Caki2 (cell line): Measurements from ENCODE around the gene DMRTC2. TPM values are rescaled to one million over a fixed set of nuclear protein-coding genes. Genes with fewer than 3 reads are reported as not detected.
A peak's percentile ranks its signal among the peaks of the same experiment; 100 is the strongest.
"Not testable (repeated sequence)": the region's sequence is repeated elsewhere in the genome, so short reads cannot be mapped to it uniquely, and the experiment has no call there.

Source experiments
- DNase-seq: peaks from one replicate; pipeline ENCODE4 v3.0.0-alpha.2; 2015; ENCODE audit warnings: low read depth
- in situ Hi-C: cut with HindIII; loops from 2 replicates; pipeline ENCODE4 v1.10.0; 2016; ENCODE audit warnings: low sequenced_read_pairs, low pct_unique_long_range_greater_than_20kb, mixed read lengths
- total RNA-seq: library from RNA; depleted of rRNA; stranded (reverse); fragments of >200 nt; shearing (Covaris generic); gene quantifications from 2 replicates; pipeline ENCODE4 v1.2.3, GENCODE V29; 2014; ENCODE audit warnings: low replicate concordance

DMRTC2 gene
- total RNA-seq, 1 experiment from 2014 or later: not detected

DNA sequence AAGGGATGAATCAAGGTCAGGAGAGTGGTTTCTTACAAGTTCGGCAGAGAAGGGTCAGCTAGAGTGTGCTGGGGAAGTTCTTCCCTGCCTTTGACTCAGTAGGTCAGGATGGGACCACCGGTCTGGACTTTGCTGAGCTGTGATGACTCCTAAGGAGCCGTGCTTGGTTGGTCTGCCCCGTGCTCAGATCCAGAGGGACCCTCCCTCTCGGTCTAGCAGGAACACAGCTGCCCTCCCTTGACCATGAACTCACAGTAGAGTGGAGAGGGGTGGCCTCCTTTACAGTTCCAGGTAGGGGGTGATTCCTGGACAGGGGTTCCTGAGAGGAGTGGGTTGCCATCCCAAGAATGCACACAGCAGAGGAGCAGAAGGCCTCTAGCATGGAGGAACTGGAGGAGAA is 19.5 kb downstream of the DMRTC2 start:
- no peak for DNase-seq
- in situ Hi-C loops: no loop called here

DNA sequence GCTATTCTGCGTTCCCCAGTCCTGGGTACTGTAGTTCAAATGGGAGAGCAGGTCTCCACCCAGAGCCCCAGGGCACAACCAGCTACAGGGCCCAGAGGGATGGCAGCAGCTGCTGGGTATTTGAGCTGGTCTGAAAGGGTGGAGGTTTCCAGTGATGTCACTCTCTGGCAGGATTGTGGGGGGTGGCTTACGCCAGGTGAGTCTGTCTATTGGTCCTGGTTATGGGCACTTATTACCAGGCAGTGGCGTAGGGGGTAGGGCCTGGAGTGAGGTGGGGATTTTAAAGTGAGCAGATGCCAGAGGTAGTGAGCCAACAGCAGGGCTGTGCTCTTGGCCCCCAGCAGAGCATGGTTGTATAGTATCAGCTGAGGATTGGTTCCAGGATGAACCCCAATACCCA is 21.4 kb downstream of the DMRTC2 start:
- in situ Hi-C loops: no loop called here
- DNase-seq: no peak

DNA sequence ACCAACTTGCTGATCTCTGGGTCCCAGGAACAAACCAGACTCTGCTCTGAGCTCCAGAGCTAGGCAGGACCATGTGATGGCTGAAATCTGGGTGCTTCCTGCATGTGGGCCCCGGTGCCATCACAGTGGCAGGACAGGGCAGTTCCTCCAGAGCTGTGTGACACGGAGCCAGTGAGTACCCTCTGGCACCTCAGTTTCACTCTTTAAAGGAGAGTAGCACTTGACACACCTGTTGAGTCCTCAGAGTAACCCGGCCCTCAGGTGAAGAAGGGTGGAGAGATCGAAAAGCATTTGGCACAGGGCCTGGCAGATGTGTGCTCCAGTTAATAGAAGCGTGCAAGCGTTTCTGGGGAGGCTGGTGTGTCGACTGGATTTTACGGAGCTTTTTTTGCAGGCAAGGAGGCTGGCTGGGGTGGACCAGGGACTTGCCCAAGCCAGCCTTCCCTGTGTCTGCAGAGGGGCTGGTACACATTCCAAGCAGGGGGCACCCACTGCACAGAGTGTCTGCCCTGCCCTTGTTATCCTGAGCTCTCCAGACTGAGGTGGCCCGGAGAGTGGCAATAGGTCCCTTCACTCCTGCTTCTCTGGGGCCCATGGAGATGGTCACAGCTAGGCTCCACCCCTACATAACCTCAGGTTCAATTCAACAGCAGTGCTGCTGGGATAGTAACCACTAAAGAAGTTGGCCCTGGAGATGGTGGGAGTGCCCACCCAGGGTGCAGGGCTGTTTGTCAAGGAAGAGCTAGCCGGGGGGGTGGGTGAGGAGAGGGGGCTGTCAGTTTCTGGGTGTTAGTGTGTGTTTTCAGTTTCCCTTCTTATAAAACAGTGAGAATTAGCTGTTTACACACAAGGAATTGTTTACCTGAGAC is 23.5 kb downstream of the DMRTC2 start:
- in situ Hi-C loops: no loop called here
- no peak for DNase-seq

DNA sequence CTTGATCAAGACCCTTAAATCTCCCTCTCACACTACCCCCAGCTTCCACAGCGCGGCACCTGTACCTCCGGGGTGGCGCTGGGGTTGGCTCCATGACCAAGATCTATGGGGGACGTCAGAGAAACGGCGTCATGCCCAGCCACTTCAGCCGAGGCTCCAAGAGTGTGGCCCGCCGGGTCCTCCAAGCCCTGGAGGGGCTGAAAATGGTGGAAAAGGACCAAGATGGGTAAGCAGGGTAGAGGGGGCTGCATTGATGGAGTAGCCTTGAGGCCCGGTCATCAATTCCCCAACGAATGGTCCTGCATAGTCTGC is 24.1 kb downstream of the DMRTC2 start:
- no peak for DNase-seq
- in situ Hi-C loops: no loop called here

DNA sequence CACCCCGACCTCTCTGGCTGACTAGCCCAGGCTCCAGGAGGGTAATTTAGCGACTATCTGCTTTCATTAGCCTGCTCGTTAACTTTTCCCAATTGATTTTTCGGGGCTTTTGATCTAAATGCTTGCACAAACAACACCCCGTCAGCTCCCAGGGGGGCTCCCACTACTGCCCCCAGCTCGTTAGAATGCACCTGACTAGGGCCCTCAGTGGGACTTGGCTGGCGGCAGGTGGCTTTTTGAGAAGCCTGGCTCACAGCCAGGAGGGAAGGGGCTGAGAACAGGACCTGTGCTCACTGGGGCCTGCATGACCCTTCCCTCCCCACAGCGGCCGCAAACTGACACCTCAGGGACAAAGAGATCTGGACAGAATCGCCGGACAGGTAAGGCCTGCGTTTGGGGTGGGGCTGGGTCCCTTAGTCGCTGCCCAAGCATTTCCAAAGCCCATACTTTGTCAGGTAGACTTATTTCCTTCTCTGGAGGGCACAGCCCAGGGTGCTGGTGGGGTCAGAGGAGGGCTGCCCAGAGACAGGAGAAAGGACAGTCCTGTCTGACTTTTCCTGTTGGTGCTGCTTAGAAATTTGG is 24.6 kb downstream of the DMRTC2 start:
- no peak for DNase-seq
- in situ Hi-C loops: no loop called here

DNA sequence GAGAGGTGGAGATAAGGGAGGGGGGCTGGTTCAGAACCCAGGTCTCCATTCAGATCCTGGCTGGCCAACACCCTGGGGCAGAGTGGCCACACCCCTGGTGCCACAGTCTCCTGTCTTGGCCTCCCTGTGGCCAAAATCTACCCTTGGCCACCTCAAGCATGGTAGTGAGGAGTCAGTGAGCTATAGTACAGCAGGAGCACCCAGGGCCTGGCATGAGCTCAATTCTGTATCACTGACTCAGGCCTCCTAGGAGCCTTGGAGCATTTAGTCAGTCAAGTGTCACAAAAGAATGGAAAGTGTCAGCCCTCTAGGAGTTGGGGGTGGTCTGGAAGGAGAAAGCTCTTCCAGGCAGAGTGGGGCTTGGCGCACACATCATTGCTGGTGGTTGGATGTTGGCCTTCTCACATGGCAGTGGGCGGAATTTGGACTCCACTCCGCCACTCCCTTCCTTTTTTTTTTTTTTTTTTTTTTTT is 25.6 kb downstream of the DMRTC2 start:
- in situ Hi-C loops: no loop called here

DNA sequence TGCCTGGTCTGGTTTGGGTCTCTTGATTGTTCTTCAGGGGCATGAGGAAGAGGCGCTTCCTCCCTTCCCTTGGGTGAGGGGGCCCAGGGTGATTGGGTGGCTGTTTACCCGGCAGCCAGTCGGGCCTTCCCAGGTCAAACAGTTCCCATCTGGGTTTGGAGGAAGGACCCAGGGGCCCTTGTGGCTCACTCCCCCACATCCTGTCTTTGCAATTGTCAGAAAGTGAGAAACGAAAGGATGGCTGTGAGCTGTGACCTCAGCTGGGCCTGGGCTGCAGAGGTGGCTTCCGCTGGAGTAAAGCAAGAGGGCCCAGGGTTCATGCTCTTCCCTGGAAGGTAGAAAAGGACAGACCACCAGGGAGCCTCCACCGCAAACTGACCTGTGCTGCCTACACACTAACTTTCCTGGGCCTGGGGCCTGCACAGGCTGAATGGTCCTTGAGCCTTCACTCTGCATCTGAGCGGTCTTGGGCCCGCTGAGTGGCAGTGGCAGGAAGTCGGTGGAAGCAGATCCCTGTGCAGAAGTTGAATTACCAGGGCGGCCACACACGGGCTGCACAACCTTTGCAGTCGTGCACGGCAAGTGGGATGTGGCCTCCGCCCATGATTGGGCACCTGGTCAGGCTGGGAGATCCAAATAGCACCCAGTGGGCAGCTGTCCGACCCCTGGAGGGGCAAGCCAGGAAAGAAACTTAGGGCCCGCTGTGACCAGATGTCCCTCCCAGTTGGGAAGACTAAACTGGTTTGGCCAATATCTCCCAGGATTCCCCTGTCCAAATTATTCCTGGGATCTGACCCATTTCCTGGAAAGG is 26.9 kb downstream of the DMRTC2 start:
- in situ Hi-C loops: no loop called here
- peak; percentile 35 for DNase-seq

More for the DNA sequence above, 25.6 kb downstream of the DMRTC2 start:
- DNase-seq: peak; percentile 91

DNA sequence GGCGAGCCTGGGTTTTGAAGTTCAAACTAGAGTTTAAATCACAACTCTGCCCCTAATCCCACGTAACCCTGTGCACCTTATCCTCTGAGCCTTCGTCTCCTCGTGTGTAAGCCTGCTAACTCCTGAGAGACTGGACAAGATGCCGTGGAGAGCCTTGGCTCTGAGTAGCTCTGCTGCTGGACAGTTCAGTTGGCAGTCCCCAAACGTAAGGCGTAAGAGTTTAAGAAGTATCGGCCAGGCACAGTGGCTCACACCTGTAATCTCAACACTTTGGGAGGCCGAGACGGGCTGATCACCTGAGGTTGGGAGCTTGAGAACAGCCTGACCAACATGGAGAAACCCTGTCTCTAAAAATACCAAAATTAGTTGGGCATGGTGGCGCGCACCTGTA is 27.5 kb downstream of the DMRTC2 start:
- in situ Hi-C loops: no loop called here
- peak; percentile 22 for DNase-seq

DNA sequence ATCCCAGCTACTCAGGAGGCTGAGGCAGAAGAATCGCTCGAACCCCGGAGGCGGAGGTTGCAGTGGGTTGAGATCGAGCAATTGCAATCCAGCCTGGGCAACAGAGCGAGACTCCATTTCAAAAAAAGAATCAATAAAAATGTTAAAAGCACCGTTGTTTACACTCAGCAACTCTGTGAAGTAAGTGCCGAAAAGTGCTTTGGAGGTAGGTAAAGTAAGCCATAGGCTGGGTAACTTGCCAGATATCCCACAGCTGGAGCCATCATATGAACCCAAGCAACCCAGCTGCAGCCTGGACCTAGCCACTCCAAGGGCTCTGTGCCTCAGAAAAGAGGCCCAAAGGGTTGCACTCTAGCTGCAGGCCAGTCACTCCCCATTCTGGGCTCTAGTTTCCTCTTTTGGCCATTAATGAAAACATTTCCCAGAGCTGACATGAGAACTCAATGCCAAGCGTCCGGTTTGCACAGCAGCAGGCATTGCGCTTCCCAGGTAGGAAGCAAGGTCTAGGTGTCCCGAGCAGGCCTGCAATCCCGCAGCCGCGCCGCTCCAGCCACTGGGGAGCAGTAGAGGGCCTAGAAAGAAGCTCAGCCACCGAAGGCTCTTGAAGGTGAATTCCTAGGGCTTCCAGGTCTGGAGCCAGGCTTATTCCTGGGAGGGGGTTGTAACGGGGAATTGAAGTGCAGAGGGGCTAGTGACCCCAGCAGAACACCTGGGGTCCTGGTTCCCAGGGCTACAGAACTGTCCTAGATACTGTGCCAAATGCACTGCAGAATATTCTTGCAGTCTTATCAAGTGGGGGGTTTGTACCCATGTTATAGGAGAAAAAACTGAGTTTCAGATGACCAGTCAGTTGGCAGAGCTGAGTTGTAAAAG is 28.2 kb downstream of the DMRTC2 start:
- in situ Hi-C loops: no loop called here
- peak; percentile 70 for DNase-seq

DNA sequence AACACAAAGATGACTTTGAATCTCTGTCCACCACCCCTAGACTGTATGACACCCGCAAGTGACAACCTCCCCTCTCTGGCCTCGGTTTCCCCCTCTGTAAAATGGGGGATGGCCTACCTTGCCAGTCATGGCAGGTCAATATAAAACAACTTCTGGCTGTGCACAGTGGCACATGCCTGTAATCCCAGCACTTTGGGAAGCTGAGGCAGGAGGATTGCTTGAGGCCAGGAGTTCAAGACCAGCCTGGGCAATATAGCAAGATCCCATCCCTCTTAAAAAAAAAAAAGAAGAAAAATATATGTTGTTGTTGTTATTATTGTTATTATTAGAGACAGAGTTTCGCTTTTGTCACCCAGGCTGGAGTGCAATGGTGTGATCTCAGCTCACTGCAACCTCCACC is 31.1 kb downstream of the DMRTC2 start:
- in situ Hi-C loops, DNase-seq: not testable (repeated sequence)

DNA sequence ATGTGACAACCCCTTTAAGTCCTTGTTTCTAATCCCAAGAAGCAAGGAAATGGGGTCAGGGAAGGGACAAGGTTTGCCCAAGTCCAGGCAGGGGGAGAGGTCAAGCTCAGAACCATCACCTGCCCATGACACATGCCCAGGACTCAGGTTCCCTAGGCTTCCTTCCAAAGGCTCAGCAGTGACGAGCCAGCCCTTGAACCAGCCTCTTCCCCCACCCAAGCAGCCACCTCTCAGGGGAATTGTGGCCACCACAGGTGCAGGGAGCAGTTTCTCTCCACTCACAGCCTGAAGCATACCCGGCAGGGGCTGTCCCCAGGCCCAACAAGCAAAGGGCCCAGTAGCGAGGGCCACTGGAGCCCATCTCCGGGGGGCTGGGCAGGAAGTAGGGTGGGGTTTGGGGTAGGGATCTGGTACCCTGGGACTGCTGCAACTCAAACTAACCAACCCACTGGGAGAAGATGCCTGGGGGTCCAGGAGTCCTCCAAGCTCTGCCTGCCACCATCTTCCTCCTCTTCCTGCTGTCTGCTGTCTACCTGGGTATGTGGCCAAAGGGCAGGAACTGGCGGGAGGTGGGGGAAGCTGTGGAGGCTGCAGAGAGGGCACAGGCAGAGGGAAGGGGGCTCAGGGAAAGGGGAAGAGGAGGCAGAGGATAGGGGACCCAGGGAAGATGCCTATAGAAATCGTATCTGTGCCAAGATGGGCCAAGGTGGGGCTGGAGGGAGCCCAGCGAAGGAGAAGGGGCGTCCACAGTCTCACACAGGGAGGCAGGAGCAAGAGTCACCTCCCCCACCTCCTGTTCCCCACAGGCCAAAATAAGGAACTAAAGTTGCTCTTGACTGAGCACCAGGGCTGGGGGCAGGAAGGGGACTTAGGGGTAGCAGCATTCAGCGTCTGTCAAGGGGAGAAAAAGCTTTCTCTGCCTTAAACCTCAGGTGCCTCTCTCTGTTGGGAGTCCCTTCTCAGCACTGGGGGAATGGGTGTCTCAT is 32.3 kb downstream of the DMRTC2 start, which contains the start of gene CD79A:
CD79A (plus strand) TSS at position 433 of the 986 bp plus-strand sequence; CDS start at position 459, 26 bp downstream.
- DNase-seq: no peak
- in situ Hi-C loops: no loop called here

DNA sequence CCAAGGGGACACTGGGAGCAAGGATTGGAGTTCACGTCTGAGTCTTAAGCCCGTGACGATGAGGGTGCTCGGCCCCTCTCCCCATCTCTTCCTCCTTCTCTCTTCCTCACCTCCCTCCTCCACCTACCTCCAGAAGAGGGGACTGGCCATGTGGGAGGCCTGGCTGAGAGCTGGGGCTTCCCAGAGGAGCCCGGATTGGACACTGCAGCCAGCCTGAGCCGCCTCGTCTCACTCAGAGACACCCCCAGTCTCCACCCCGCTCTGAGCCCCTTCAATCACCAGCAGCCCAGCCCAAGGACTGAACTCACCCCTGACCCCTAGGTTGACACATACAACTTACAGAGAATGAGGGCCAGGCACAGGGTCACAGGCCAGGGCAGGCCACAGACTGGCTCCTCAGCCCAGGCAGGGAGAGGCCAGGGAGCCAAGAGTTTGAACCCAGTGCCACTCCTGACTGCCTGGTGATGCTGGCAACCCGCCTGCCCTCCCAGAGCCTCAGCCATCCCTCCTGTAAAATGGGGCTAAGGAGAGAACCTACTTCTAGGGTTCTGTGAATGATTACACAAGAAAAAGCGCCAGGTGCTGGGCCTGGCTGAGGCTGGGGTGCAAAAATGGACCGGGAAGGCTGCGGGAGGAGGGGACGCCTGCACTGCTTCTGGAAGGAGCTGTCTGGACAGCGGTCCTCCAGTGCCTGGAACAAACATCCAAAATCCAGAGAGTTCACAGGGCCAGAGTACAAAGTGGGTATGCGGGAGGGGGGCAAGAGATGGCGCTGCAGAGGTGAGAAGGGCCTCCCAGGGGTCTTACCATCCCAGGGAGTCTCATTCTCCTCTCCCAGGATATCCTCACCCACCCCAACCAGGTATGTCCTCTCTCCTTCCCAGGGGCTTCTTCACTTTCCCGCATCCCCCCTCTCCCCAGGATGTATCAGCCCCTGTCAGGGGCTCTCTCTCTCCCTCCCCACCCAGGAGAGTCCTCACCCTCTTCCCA is 33.4 kb downstream of the DMRTC2 start:
- in situ Hi-C loops: no loop called here
- DNase-seq: no peak

DNA sequence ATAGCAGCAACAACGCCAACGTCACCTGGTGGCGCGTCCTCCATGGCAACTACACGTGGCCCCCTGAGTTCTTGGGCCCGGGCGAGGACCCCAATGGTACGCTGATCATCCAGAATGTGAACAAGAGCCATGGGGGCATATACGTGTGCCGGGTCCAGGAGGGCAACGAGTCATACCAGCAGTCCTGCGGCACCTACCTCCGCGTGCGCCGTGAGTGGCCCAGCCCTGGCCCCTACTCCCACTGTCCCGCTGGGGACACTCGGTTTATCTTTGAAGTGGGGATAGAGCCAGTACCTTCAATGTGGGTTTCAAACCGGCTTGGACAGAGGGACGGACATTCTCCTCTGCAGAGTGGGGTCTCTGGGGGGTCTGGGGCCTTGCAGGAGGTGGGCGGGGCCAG is 34.2 kb downstream of the DMRTC2 start:
- DNase-seq: no peak
- in situ Hi-C loops: no loop called here

DNA sequence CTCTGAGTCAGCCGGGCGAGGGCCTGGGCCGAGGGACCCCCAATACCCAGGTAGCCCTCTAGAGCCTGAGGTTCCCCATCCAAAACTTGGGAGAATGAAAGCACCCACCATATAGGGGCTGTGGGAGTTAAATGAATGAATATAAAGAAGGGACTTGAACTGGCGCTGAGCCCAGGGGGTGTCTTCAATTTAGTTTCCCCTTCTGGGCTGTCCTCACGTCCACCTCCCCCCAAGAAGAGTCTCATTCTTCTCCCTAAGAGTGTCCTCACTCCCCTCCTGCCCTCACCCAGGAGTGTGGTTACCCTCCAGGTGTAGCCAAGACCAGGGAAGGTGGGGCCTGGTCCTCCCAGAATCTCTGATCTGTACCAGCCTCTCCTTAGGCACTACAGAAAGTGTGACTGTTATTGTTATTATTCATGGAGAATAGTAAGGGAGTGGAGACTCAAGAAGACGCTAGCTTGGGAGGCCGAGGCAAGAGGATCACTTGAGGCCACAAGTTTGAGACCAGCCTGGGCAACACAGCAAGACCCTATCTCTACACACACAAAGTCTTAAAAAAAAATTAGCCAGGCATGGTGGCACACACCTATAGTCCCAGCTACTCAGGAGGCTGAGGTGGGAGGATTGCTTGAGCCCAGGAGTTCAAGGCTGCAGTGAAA is 35.0 kb downstream of the DMRTC2 start:
- in situ Hi-C loops: no loop called here
- no peak for DNase-seq

DNA sequence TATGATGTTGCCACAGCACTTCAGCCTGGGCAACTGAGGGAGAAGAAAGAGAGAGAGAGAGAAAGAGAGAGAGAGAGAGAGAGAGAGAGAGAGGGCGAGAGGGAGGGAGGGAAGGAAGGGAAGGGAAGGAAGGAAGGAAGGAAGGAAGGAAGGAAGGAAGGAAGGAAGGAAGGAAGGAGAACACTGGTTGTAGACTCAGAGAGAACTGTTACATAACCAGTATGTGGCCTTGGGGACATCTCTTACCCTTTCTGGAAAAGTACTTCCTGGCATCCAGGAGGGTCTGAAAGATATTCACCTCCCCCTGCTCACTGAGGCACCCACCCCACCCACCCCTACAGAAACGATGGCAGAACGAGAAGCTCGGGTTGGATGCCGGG is 35.5 kb downstream of the DMRTC2 start:
- in situ Hi-C loops: no loop called here
- no peak for DNase-seq
